Measurements from ENCODE around the gene JMJD6. TPM values are rescaled to one million over a fixed set of nuclear protein-coding genes. Genes with fewer than 3 reads are reported as not detected.
A peak's percentile ranks its signal among the peaks of the same experiment; 100 is the strongest.

Gene JMJD6
- total and polyA plus RNA-seq, 12 donors: 23.5 to 105 (median 41.7) TPM

DNA sequence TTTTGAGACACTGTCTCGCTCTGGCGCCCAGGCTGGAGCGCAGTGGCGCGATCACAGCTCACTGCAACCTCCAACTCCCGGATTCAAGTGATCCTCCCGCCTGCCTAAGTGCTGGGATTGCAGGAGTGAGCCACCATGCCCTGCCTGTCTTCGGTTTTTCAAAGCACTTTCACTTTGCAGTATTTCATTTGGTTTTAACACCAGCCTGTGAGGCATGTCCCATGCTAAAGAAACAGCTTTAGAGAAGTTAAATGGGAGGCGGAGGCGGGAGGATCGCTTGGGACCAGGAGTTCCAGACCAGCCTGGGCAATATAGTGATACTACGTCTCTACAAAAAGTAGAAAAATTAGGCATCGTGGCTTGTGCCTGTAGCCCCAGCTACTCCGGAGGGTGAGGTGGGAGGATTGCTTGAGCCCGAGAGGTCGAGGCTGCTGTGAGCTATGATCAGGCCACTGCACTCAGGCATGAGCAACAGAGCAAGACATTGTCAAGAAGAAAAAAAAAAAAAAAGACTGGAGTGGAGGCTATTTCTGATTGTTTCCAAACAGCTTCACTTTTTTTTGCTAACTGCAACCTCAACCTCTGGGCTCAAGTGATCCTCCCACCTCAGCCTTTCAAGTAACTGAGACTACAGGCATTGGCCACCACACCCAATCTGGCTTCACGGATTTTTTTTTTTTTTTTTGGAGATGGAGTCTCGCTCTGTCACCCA lies 1.5 kb upstream of the JMJD6 start:
- H3K27ac ChIP-seq: peak overlapping the region; percentile 92 to 100 (median 100)
- no peaks in the 10 kb centered on the region for H3K27me3 ChIP-seq
- DNase-seq: peak in 4 of 7 donors; percentile 37 to 70 (median 52)
- H3K36me3 ChIP-seq (replicated peaks in 1 of 2): peaks cover 0 to 49% of the 10 kb centered on the region in 2 donors
- H3K9me3 ChIP-seq (replicated peaks in 1 of 3): no peaks in the 10 kb centered on the region
- TF ChIP-seq POLR2A (IDR thresholded peaks at IDR 0.05): peak in 1 of 2 donors; percentile 33
- TF ChIP-seq, protein P1, sequence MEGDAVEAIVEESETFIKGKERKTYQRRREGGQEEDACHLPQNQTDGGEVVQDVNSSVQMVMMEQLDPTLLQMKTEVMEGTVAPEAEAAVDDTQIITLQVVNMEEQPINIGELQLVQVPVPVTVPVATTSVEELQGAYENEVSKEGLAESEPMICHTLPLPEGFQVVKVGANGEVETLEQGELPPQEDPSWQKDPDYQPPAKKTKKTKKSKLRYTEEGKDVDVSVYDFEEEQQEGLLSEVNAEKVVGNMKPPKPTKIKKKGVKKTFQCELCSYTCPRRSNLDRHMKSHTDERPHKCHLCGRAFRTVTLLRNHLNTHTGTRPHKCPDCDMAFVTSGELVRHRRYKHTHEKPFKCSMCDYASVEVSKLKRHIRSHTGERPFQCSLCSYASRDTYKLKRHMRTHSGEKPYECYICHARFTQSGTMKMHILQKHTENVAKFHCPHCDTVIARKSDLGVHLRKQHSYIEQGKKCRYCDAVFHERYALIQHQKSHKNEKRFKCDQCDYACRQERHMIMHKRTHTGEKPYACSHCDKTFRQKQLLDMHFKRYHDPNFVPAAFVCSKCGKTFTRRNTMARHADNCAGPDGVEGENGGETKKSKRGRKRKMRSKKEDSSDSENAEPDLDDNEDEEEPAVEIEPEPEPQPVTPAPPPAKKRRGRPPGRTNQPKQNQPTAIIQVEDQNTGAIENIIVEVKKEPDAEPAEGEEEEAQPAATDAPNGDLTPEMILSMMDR (IDR thresholded peaks at IDR 0.05): no peak
- H3K4me1 ChIP-seq (replicated peaks in 1 of 2): peaks cover 9 to 61% of the 10 kb centered on the region in 2 donors
- WGBS, 4 donors: 36 to 45% (median 39%) methylated on average over 17 to 18 of the region's 18 CpGs
- intact Hi-C loops (cut with DNase I): no loop called here
- peak overlapping the region in 2 of 4 donors; percentile 88 to 95 for H3K4me3 ChIP-seq

DNA sequence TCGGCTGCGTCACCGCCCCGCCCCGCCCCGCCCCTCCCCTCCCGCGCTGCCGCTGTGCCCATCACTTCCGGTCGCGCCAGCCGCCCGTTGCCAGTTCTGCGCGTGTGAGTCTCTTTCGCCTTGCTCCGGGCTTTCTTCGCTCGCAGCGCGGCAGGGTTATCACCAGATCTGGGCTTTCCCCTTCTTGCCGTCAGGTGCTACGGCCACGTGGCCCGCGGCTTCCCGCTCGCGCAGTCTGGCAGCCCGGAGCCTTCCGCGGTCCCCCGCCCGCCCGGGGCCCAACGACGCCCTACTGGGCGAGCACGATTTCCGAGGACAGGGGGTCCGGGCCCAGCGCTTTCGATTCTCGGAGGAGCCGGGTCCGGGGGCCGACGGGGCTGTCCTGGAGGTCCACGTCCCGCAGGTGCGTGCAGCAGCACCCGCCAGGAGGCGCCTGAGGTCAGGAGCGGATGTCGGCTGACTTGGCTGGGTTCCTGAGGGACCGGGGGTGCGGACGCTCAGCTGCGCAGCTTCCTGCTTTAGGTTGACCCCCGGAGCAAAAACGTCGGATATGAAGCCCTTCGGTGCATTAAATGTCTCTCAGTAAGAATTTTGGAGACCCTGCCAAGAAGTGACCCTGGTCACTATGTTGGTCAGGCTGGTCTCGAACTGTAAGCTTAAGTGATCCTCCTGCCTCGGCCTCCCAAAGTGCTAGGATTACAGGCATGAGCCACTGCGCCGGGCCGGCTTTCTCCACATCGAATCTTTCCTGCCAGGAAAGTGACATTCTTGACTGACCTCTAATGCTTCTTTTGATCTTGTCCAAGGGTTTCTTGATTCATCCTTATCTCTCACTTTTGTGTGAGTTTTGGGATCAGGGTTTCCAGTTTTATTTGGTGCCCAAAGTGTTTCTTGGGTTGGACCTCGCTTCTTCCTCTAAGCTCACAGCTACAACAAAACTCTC lies 641 bp upstream of the JMJD6 start, which contains the start of gene METTL23:
TSS of gene METTL23 (plus strand) at position 64 of the 943 bp plus-strand sequence. CDS start 2,872 bp downstream, outside the sequence.
- peak; percentile 84 to 92 (median 88) for DNase-seq
- Histone ChIP-seq H3K9me3 (replicated peaks in 1 of 3) (no peaks in the 10 kb centered on the region), H3K4me3 (peak within 1 kb of the TSS; percentile 87 to 98 (median 92)), H3K36me3 (replicated peaks in 1 of 2) (peaks cover 0 to 47% of the 10 kb centered on the region in 2 donors), H3K27ac (peak within 1 kb of the TSS; percentile 94 to 100 (median 100)), H3K4me1 (replicated peaks in 1 of 2) (peaks cover 9 to 58% of the 10 kb centered on the region in 2 donors), H3K27me3 (no peaks in the 10 kb centered on the region)
- no peak for TF ChIP-seq POLR2A (IDR thresholded peaks at IDR 0.05)
- TF ChIP-seq, protein P1 (IDR thresholded peaks at IDR 0.05): peak; percentile 26 to 76 (median 65)
- intact Hi-C loops (cut with DNase I): no loop called here
- 1 to 2% (median 1%) methylated on average over 17 to 71 of the region's 71 CpGs for WGBS, 4 donors

DNA sequence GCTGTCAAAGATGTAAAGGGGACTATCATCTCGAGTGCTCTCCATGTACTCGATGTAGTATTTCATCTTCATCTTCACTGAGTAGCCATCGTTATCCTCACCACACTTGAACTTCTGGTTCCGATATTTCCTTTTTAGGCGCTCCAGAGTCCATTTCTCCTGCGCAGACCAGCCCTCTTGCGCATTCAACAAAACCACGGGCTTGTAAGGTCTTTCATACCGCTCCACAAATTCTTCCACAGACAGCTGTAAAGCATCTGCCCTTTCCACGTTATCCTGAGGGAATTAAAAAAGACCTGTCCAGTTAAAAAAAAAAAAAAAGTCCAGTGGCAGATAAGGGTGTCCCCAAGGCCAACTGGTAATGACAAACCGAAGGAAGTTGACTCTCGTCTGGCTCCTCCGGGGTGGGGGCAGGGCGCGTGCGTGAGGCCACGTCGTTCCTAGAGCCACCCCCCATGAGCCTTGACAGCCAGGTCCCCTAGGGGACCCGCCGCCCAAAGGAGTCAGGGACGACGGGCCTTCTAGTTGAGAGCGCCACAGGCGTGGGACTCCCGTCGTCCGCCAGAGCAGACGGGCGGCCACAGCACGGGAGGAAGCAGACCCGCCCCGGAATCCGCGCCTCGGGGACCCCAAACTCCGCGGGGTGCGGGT lies 701 bp downstream of the JMJD6 start:
- peak; percentile 90 to 94 (median 92) for DNase-seq
- Histone ChIP-seq H3K27me3 (no peaks in the 10 kb centered on the region), H3K4me3 (peak overlapping the region; percentile 75 to 98 (median 92)), H3K27ac (peak overlapping the region; percentile 94 to 100 (median 100)), H3K4me1 (replicated peaks in 1 of 2) (peaks cover 18 to 61% of the 10 kb centered on the region in 2 donors), H3K9me3 (replicated peaks in 1 of 3) (no peaks in the 10 kb centered on the region), H3K36me3 (replicated peaks in 1 of 2) (peaks cover 0 to 50% of the 10 kb centered on the region in 2 donors)
- intact Hi-C loops (cut with DNase I): no loop called here
- WGBS, 4 donors: 2 to 6% (median 4%) methylated on average over 15 to 38 of the region's 38 CpGs
- TF ChIP-seq, protein P1 (IDR thresholded peaks at IDR 0.05): no peak
- TF ChIP-seq POLR2A (IDR thresholded peaks at IDR 0.05): no peak

Measured in adrenal gland (tissue), 12 donors.